Mucosa of gallbladder (tissue), 1 donor: ENCODE measurements around the gene MTNR1A. TPM values are rescaled to one million over a fixed set of nuclear protein-coding genes. Genes with fewer than 3 reads are reported as not detected.

Experiments used
- DNase-seq: peaks from one replicate; pipeline ENCODE4 v3.0.0-alpha.2; 2020; ENCODE audit warnings: low spot score
- total RNA-seq: library from RNA; stranded (reverse); gene quantifications from one replicate; pipeline ENCODE4 v1.2.1, GENCODE V29; 2021
- donor health status: DM: no; HTN: no; CAD: no.

MTNR1A gene
- total RNA-seq, 1 donor from 2014 or later, result not detected

GRCh38 chr4:186494496-186494895 is 60.9 kb downstream of the MTNR1A start:
- no peak for DNase-seq

GRCh38 chr4:186487726-186488125 is 67.6 kb downstream of the MTNR1A start:
- no peak for DNase-seq

- DNase-seq, result no peak
These were observed 69.2 kb downstream of the MTNR1A start for GRCh38 chr4:186486172-186486571.

- DNase-seq, result no peak
These were observed 69.8 kb downstream of the MTNR1A start for GRCh38 chr4:186485561-186486062.

- no peak for DNase-seq
These were observed 70.2 kb downstream of the MTNR1A start for GRCh38 chr4:186485150-186485549.

GRCh38 chr4:186483656-186484055 is 71.7 kb downstream of the MTNR1A start:
- DNase-seq, result no peak

Other genes with a start within 250 kb of the MTNR1A start
- 172 TPM for gene FAT1, start 168.3 kb upstream of the MTNR1A start, total RNA-seq